Osteoblast (primary cell): ENCODE measurements around the gene PCCB. TPM values are rescaled to one million over a fixed set of nuclear protein-coding genes. Genes with fewer than 3 reads are reported as not detected.

Experiments used
- DNase-seq: peaks from one replicate; pipeline ENCODE4 v3.0.0; 2011; ENCODE audit warnings: low spot score, mixed read lengths; ENCODE audit not compliant: insufficient read length; ENCODE audit errors: missing footprints
- H2AFZ ChIP-seq: 2 replicates; pipeline ENCODE4 v1.6.0; 2011; ENCODE audit warnings: mild to moderate bottlenecking, low read length
- H3K27ac ChIP-seq: 2 replicates; pipeline ENCODE4 v1.5.1; 2011; ENCODE audit warnings: mild to moderate bottlenecking, low read depth, low read length, moderate library complexity
- H3K27me3 ChIP-seq: 2 replicates; pipeline ENCODE4 v1.6.0; 2012; ENCODE audit warnings: mild to moderate bottlenecking, control low read depth, inconsistent platforms, low read length, moderate library complexity; ENCODE audit not compliant: insufficient read depth
- H3K36me3 ChIP-seq: 2 replicates; pipeline ENCODE4 v1.5.1; 2011; ENCODE audit warnings: mild to moderate bottlenecking, low read length, control low read depth, moderate library complexity; ENCODE audit not compliant: insufficient read depth
- H3K4me1 ChIP-seq: 2 replicates; pipeline ENCODE4 v1.5.1; 2011; ENCODE audit warnings: mild to moderate bottlenecking, low read length, control low read depth, moderate library complexity; ENCODE audit not compliant: insufficient read depth
- H3K4me2 ChIP-seq: 2 replicates; pipeline ENCODE4 v1.6.0; 2011; ENCODE audit warnings: mild to moderate bottlenecking, low read length; ENCODE audit not compliant: insufficient read depth
- H3K4me3 ChIP-seq: fragments of 200-600 bp; sonication (generic); 3 replicates; pipeline ENCODE4 v1.5.1; 2012; ENCODE audit warnings: mild to moderate bottlenecking, low read length, inconsistent platforms; ENCODE audit not compliant: insufficient read depth
- H3K79me2 ChIP-seq: 2 replicates; pipeline ENCODE4 v1.6.0; 2012; ENCODE audit warnings: mild to moderate bottlenecking, low read length, control low read depth, inconsistent platforms; ENCODE audit not compliant: insufficient read depth
- H3K9me3 ChIP-seq: 2 replicates; pipeline ENCODE4 v1.5.1; 2011; ENCODE audit warnings: low read depth, low read length, control low read depth
- H4K20me1 ChIP-seq: 2 replicates; pipeline ENCODE4 v1.6.0; 2012; ENCODE audit warnings: mild to moderate bottlenecking, low read length, control low read depth; ENCODE audit not compliant: insufficient read depth
- total RNA-seq: library from RNA; depleted of rRNA; stranded (reverse); fragments of >200 nt; gene quantifications from 2 replicates; pipeline ENCODE4 v1.2.3, GENCODE V29; 2012
- TF ChIP-seq, protein P1 (sequence below): IDR thresholded peaks from 2 replicates; pipeline ENCODE4 v1.5.1; 2011; ENCODE audit warnings: mild to moderate bottlenecking, low read depth, low read length, moderate library complexity; ENCODE audit errors: extremely low read depth

The PCCB gene
- total RNA-seq, 1 donor, result 53.9 TPM

DNA sequence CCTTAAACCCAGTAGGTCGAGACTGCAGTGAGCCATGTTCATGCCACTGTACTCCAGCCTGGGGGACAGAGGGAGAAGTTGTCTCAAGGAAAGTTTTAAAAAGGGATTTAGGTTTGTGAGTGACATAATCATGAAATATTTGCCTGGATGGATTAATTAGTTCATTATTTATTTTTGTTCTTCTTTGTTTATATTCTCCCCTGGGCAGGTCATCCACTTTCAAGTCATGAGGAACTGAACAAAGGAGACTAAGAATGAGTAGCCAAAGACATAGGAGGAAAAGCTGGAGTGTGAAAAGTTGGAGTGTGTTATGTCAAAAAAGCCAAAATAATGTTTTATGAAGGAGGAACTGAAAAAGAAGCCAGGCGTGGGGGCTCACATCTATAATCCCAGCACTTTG is 17.7 kb upstream of the PCCB start:
- DNase-seq, result no peak
- H3K4me1 ChIP-seq, result no peaks in the 10 kb centered on the region

DNA sequence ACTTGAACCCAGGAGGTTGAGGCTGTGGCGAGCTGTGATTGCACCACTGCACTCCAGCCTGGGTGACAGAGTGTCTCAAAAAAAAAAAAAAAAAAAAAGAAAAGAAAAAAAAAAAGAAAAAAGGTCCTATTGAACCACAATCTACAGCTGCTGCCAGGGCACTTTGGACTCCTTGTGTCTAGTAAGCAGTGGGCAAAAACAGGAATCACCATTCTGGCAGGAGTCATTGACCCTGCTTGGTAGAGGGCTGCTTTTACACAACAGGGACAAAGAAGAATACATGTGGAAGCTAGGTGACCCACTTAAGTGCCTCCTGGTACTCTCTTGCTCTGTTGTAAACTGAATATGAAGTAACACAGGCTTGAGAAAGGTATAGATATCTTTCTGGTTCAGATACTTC is 14.6 kb upstream of the PCCB start:
- Histone ChIP-seq H4K20me1 (no peaks in the 10 kb centered on the region), H3K4me1 (no peaks in the 10 kb centered on the region), H2AFZ (no peak overlapping the region), H3K36me3 (no peaks in the 10 kb centered on the region), H3K27me3 (peaks cover 4% of the 10 kb centered on the region), H3K79me2 (no peaks in the 10 kb centered on the region), H3K4me3 (no peak overlapping the region), H3K4me2 (no peak overlapping the region), H3K9me3 (no peaks in the 10 kb centered on the region), H3K27ac (no peak overlapping the region)
- DNase-seq, result no peak
- TF ChIP-seq, protein P1, sequence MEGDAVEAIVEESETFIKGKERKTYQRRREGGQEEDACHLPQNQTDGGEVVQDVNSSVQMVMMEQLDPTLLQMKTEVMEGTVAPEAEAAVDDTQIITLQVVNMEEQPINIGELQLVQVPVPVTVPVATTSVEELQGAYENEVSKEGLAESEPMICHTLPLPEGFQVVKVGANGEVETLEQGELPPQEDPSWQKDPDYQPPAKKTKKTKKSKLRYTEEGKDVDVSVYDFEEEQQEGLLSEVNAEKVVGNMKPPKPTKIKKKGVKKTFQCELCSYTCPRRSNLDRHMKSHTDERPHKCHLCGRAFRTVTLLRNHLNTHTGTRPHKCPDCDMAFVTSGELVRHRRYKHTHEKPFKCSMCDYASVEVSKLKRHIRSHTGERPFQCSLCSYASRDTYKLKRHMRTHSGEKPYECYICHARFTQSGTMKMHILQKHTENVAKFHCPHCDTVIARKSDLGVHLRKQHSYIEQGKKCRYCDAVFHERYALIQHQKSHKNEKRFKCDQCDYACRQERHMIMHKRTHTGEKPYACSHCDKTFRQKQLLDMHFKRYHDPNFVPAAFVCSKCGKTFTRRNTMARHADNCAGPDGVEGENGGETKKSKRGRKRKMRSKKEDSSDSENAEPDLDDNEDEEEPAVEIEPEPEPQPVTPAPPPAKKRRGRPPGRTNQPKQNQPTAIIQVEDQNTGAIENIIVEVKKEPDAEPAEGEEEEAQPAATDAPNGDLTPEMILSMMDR, result no peak

More for the DNA sequence above, 17.7 kb upstream of the PCCB start:
- Histone ChIP-seq H2AFZ (no peak overlapping the region), H3K27me3 (peaks cover 4% of the 10 kb centered on the region), H3K9me3 (no peaks in the 10 kb centered on the region), H3K36me3 (no peaks in the 10 kb centered on the region), H3K79me2 (no peaks in the 10 kb centered on the region), H3K4me2 (no peak overlapping the region), H4K20me1 (no peaks in the 10 kb centered on the region), H3K27ac (no peak overlapping the region), H3K4me3 (no peak overlapping the region)
- TF ChIP-seq, protein P1, result no peak

DNA sequence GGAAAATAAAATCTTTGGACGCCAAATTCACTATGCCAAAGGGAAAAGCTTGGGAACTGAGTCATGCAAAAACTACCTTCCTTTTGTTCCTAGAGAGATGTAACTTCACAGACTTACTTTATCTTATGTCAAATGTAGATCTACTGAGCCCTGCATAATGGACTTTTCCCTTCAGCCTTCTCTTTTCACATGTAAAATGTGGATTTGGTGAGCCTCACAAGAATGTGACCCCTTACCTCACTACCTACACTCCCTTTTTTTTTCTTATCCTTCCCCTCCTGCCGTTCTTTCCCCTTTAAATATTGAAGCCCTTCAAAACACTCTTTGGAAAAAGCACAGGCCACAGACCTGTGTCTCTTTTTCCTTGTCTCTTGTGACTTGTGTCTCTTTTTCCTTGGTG is 14.0 kb upstream of the PCCB start:
- H3K9me3 ChIP-seq, result no peaks in the 10 kb centered on the region
- H3K79me2 ChIP-seq, result no peaks in the 10 kb centered on the region
- H3K4me3 ChIP-seq, result no peak overlapping the region
- H3K36me3 ChIP-seq, result no peaks in the 10 kb centered on the region
- no peaks in the 10 kb centered on the region for H3K4me1 ChIP-seq
- DNase-seq, result no peak
- H3K27ac ChIP-seq, result no peak overlapping the region
- no peak overlapping the region for H2AFZ ChIP-seq
- H3K27me3 ChIP-seq, result peaks cover 4% of the 10 kb centered on the region
- no peaks in the 10 kb centered on the region for H4K20me1 ChIP-seq
- no peak overlapping the region for H3K4me2 ChIP-seq
- TF ChIP-seq, protein P1, result no peak

DNA sequence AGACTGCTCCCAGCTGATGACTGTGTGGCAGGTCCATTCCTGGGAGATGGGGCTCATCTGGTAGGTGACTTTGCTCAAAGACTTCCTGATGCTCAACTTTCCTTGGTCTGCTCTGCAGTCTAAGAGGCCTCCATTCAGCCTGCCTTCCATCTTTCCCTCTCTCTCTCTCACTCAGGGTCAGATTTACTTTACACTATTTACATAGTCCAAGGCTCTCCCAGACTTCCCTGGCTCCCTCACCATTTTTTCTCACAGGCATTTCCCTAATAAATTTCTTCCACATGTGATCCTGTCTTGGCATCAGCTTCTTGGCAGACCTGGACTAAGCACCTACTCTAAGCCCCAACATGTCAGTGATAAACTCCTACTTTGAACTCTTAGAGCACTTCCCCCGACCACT is 13.0 kb upstream of the PCCB start:
- no peaks in the 10 kb centered on the region for H4K20me1 ChIP-seq
- TF ChIP-seq, protein P1, result no peak
- no peak overlapping the region for H3K4me3 ChIP-seq
- no peak overlapping the region for H3K4me2 ChIP-seq
- H3K27ac ChIP-seq, result no peak overlapping the region
- no peaks in the 10 kb centered on the region for H3K4me1 ChIP-seq
- H3K36me3 ChIP-seq, result no peaks in the 10 kb centered on the region
- no peaks in the 10 kb centered on the region for H3K9me3 ChIP-seq
- DNase-seq, result no peak
- no peaks in the 10 kb centered on the region for H3K79me2 ChIP-seq
- H3K27me3 ChIP-seq, result peaks cover 4% of the 10 kb centered on the region
- H2AFZ ChIP-seq, result no peak overlapping the region
